Spleen (tissue), 7 donors: ENCODE measurements around the gene ZC3H8.

Experiments used
- CTCF ChIP-seq, 11 experiments: fragments of 200-600 bp in 7 of 11; fragments of 450-650 bp in 4 of 11; sonication (generic) in 4 of 11; IDR thresholded peaks in 8 of 11; conservative IDR thresholded peaks in 3 of 11; 1 replicate in 7 of 11; 2 replicates in 4 of 11; pipeline versions ENCODE4 v1.4.0 to v1.8.0; 2016 to 2021; ENCODE audit warnings: antibody characterized with exemption in 11 of 11, inconsistent platforms in 4 of 11, mild to moderate bottlenecking in 1 of 11
- POLR2AphosphoS5 ChIP-seq, 3 donors: sonication (generic); formaldehyde crosslinking; IDR thresholded peaks; one replicate each; pipeline ENCODE4 v1.5.1; 2017; ENCODE audit warnings: antibody characterized with exemption in 3 of 3
- donor health status: DM: no; HTN: no; CAD: no; lungs with moderate emphysema.
- donor health status: DM: no; HTN: no; CAD: no.
- donor health status: DM: no; HTN: no; CAD: no.

- TF ChIP-seq POLR2AphosphoS5 (IDR thresholded peaks at IDR 0.05) (no peak), CTCF (IDR thresholded peaks at IDR 0.05 in 8 of 11, conservative IDR thresholded peaks at IDR 0.05 in 3 of 11) (no peak)
Observed at GRCh38 chr2:112290088-112290487, 35.2 kb upstream of the ZC3H8 start.
